ENCODE results near the gene POLR2M. TPM values are rescaled to one million over a fixed set of nuclear protein-coding genes. Genes with fewer than 3 reads are reported as not detected.

Gene POLR2M
- total RNA-seq, 1 donor: 71.7 TPM

DNA sequence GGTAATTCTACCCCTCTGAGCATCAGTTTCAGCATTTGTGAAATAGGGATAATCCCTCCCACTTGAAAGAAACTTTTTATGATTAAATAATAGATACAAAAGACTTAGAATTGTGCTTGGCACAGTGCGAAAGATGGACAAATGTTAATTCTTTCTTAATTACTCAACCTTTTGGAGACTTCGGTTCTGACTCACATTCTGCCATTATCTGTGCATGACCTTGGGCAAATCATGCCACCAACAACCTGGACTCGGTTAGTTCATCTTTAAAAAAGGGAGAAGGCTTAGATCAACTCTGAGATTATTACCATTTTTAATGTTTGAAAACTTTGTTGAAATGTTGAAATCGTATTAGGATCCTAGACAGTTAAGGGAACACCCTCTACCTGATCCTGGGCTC, 40.6 kb upstream of the POLR2M start:
- DNase-seq (ENCODE audit: low read depth): no peak
- H3K4me3 ChIP-seq (ENCODE audit: low read depth, low read length): no peak overlapping the region
- TF ChIP-seq, protein P1, sequence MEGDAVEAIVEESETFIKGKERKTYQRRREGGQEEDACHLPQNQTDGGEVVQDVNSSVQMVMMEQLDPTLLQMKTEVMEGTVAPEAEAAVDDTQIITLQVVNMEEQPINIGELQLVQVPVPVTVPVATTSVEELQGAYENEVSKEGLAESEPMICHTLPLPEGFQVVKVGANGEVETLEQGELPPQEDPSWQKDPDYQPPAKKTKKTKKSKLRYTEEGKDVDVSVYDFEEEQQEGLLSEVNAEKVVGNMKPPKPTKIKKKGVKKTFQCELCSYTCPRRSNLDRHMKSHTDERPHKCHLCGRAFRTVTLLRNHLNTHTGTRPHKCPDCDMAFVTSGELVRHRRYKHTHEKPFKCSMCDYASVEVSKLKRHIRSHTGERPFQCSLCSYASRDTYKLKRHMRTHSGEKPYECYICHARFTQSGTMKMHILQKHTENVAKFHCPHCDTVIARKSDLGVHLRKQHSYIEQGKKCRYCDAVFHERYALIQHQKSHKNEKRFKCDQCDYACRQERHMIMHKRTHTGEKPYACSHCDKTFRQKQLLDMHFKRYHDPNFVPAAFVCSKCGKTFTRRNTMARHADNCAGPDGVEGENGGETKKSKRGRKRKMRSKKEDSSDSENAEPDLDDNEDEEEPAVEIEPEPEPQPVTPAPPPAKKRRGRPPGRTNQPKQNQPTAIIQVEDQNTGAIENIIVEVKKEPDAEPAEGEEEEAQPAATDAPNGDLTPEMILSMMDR (IDR thresholded peaks at IDR 0.05; ENCODE audit: insufficient read depth, low read depth, low read length): no peak

DNA sequence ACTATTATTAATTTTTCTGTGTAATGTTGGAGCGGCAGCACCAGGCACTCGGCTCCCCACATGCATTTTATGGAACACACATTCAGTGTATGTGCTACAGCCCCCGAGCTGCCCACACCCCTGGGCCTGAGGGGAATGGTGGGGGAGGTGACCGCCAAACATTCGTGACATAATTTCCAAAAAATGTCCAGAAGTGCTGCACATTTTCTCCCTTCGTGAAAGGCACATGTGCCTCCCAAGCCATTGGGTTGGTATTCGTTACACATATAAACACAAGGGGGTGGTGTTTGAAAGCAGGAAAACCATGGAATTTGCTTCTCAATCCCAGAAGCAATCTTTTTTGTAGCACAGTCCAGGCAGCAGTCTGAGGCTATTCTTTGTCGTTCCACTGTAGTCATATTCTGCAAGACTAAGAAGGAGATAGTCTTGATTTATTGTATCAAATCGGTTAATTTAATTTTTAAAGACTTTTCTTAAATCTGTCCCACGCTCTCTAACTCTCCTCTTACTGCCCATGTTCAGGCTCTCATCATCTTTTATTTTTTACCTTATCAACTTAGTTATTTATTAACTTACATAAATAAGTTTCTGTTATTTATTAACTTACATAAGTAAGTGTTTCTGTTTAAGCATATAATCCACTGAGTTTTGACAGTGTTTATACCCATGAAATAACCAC, 39.2 kb upstream of the POLR2M start:
- no peak overlapping the region for H3K4me3 ChIP-seq (ENCODE audit: low read depth, low read length)
- DNase-seq (ENCODE audit: low read depth): peak; percentile 70
- TF ChIP-seq, protein P1 (IDR thresholded peaks at IDR 0.05; ENCODE audit: insufficient read depth, low read depth, low read length): peak; percentile 58

DNA sequence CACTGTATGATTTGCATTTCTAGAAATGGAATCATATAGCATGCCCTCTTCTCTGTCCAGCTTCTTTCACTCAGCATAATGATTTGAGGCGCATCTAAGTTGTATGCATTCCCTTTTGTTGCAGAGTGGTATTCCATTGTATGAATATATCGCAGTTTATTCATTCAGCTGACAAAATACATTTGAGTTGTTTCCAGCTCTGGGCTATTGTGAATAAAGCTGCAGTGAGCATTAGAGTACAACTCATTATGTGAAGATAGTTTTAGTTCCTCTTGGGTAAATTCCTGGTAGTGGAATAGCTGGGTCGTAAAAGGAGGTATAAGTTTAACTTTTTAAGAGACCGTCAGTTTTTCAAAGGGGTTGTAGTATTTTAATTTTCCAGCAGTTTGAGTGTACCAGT, 38.5 kb upstream of the POLR2M start:
- no peak for DNase-seq (ENCODE audit: low read depth)

DNA sequence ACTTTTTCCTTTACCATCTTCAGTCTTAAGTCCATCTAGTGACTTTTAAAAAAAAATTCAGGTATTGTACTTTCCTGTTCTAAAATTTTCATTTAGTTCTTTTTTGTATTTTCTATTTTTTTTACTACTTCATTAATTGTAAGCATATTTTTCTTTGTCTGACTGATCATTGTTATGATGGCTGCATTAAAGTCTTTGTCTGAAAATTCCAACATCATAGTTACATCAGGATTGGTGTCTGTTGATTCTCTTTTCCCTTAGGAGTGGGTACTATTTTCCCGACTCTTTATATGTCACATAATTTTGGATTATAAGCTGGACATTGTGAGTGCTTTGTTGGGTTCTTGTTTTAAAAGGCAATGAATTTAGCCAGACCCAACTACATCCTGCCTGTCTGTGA, 34.9 kb upstream of the POLR2M start:
- no peak for DNase-seq (ENCODE audit: low read depth)
- TF ChIP-seq, protein P1 (IDR thresholded peaks at IDR 0.05; ENCODE audit: insufficient read depth, low read depth, low read length): no peak
- H3K4me3 ChIP-seq (ENCODE audit: low read depth, low read length): no peak overlapping the region

More for the DNA sequence above, 38.5 kb upstream of the POLR2M start:
- H3K4me3 ChIP-seq (ENCODE audit: low read depth, low read length): no peak overlapping the region
- TF ChIP-seq, protein P1 (IDR thresholded peaks at IDR 0.05; ENCODE audit: insufficient read depth, low read depth, low read length): no peak

DNA sequence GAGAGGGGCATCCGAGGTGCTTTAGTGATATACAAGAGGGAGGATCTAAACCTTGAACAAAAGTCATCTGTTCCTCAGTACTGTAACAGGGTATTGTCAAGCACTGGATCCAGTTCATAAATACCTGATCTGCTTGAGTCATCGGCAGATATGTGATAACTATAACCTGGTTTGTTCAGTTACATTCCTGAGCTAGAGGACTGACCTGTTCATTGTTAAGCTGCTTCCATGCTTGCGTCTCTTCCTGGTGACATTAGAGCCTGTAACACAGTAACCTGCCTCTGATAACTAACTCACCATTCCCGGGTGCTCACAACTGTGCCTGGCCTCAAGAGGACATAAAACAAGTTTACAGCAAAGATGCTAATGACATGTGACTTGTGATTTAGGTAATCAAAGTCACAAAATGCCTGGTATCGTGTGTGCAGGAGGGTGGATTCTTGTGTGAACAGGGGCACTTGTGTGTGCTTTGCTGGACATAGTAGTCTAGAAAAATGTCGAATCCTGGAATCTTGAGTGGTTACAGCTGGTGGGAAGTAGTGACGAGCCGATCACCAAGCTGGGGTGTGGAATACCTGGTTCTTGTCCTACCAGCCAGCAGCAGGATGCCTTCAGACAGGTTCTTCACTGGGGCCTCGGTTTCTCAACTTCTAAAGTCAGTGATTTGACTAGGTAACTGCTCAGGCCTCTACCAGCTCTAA, 30.9 kb upstream of the POLR2M start:
- H3K4me3 ChIP-seq (ENCODE audit: low read depth, low read length): no peak overlapping the region
- TF ChIP-seq, protein P1 (IDR thresholded peaks at IDR 0.05; ENCODE audit: insufficient read depth, low read depth, low read length): no peak
- no peak for DNase-seq (ENCODE audit: low read depth)

DNA sequence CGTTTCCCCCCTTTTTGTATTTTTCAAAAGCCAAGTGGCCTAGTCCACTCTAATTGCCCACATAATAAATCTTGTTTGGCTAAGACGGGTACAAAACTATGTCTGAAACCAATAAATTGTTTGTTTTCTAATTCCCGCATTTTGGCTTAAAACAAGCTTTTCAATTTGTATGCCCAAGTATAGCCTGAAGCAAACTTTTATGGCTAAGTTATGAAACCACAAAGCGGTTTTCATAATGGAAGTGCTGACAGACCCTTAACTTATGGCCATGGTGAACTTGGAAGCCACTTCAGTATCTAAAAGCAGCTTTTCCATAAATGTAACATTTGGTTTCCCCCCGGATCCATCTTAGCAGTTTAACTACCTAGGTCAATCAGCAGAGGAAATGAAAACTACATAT, 29.9 kb upstream of the POLR2M start:
- TF ChIP-seq, protein P1 (IDR thresholded peaks at IDR 0.05; ENCODE audit: insufficient read depth, low read depth, low read length): no peak
- H3K4me3 ChIP-seq (ENCODE audit: low read depth, low read length): no peak overlapping the region
- peak; percentile 14 for DNase-seq (ENCODE audit: low read depth)
